Mucosa of descending colon (tissue), 3 donors: ENCODE results near the gene YTHDC2. TPM values are rescaled to one million over a fixed set of nuclear protein-coding genes. Genes with fewer than 3 reads are reported as not detected.

ENCODE experiments used
- ATAC-seq: fragments of 200-7000 bp; cut with Tn5 transposase; one replicate; pipeline ENCODE4 v1.9.1; 2020; ENCODE audit warnings: mild to moderate bottlenecking, moderate library complexity
- DNase-seq, 3 donors: peaks; one replicate each; pipeline ENCODE4 v3.0.0-alpha.2; 2020
- H3K36me3 ChIP-seq: fragments of 200-600 bp; one replicate; pipeline ENCODE4 v1.8.0; 2021; ENCODE audit warnings: low read depth, mild to moderate bottlenecking
- H3K4me1 ChIP-seq: fragments of 200-600 bp; one replicate; pipeline ENCODE4 v1.8.0; 2021; ENCODE audit warnings: low read depth, mild to moderate bottlenecking
- H3K4me3 ChIP-seq: fragments of 200-600 bp; one replicate; pipeline ENCODE4 v1.8.0; 2021; ENCODE audit warnings: mild to moderate bottlenecking
- H3K9me3 ChIP-seq: fragments of 200-600 bp; one replicate; pipeline ENCODE4 v1.8.0; 2021; ENCODE audit warnings: mild to moderate bottlenecking
- CTCF ChIP-seq: fragments of 200-600 bp; IDR thresholded peaks from one replicate; pipeline ENCODE4 v1.8.0; 2022; ENCODE audit warnings: antibody characterized with exemption, mild to moderate bottlenecking
- intact Hi-C, 2 donors: fragments of 100-400 bp; cut with DNase I in 1 of 2; cut with micrococcal nuclease in 1 of 2; formaldehyde crosslinking; loops; one replicate each; pipeline versions ENCODE4 v1.11.0 to v1.11.1; 2022; cut with DNase I, micrococcal nuclease
- total RNA-seq, 3 donors: library from RNA; stranded (reverse); fragmentation: NEBNext Ultra II Directional in 2 of 3; extraction: Animal tissue kit (Norgen Biotek cat#: 25700) in 2 of 3; gene quantifications; one replicate each; pipeline versions ENCODE4 v1.2.1 to v1.2.4, GENCODE V29; 2021 to 2023
- donor health status: DM: no; HTN: no; CAD: no; lungs with moderate emphysema.
- donor health status: DM: no; HTN: no; CAD: no.
- donor health status: DM: no; HTN: yes; CAD: no.

YTHDC2 gene
- total RNA-seq, 3 donors from 2014 or later = 19.3 to 23.5 (median 22.4) TPM

- ATAC-seq = no peak
- no peaks in the 10 kb centered on the region for H3K9me3 ChIP-seq
- no peaks in the 10 kb centered on the region for H3K36me3 ChIP-seq
- no peak for TF ChIP-seq CTCF
- H3K4me3 ChIP-seq = no peak overlapping the region
- DNase-seq = no peak
- intact Hi-C loops = no loop called here
- H3K4me1 ChIP-seq = no peaks in the 10 kb centered on the region
Measured at GRCh38 chr5:113508756-113509155, 4.7 kb upstream of the YTHDC2 start.

GRCh38 chr5:113510836-113511451 is 2.5 kb upstream of the YTHDC2 start:
- DNase-seq = no peak
- ATAC-seq = no peak
- intact Hi-C loops = loop anchor here in 1 of 2 donors (5.0 to 10.0 kb wide), 2 partner anchors 129 to 516 kb away; no protein-coding TSS in a partner anchor

GRCh38 chr5:113512341-113512740 is 1.2 kb upstream of the YTHDC2 start:
- ATAC-seq (no peak), DNase-seq (no peak)
- Histone ChIP-seq H3K4me1 (peaks cover 17% of the 10 kb centered on the region), H3K9me3 (no peaks in the 10 kb centered on the region), H3K36me3 (no peaks in the 10 kb centered on the region), H3K4me3 (no peak overlapping the region)
- TF ChIP-seq CTCF = no peak
- intact Hi-C loops = loop anchor here in 1 of 2 donors (5.0 to 10.0 kb wide), 2 partner anchors 130 to 518 kb away; no protein-coding TSS in a partner anchor

More at GRCh38 chr5:113510836-113511451, 2.5 kb upstream of the YTHDC2 start:
- Histone ChIP-seq H3K4me3 (no peak overlapping the region), H3K36me3 (no peaks in the 10 kb centered on the region), H3K9me3 (no peaks in the 10 kb centered on the region), H3K4me1 (peaks cover 17% of the 10 kb centered on the region)
- TF ChIP-seq CTCF = no peak

GRCh38 chr5:113514289-113514635 is 768 bp downstream of the YTHDC2 start:
- peak overlapping the region; percentile 57 for H3K4me3 ChIP-seq
- DNase-seq = peak in 1 of 3 donors; percentile 14
- peaks cover 17% of the 10 kb centered on the region for H3K4me1 ChIP-seq
- no peaks in the 10 kb centered on the region for H3K9me3 ChIP-seq
- ATAC-seq = no peak
- TF ChIP-seq CTCF = no peak
- H3K36me3 ChIP-seq = no peaks in the 10 kb centered on the region
- intact Hi-C loops = loop anchor here in 1 of 2 donors (5.0 to 10.0 kb wide), 2 partner anchors 132 to 519 kb away; no protein-coding TSS in a partner anchor

GRCh38 chr5:113518884-113519283 is 5.4 kb downstream of the YTHDC2 start:
- intact Hi-C loops = loop anchor here in 1 of 2 donors (10.0 kb wide), 1 partner anchor 524 kb away; no protein-coding TSS in a partner anchor
- no peak for ATAC-seq

More at GRCh38 chr5:113518884-113519283, 5.4 kb downstream of the YTHDC2 start:
- H3K4me1 ChIP-seq = peaks cover 17% of the 10 kb centered on the region
- no peak for TF ChIP-seq CTCF
- H3K9me3 ChIP-seq = no peaks in the 10 kb centered on the region
- no peak overlapping the region for H3K4me3 ChIP-seq
- no peak for DNase-seq
- H3K36me3 ChIP-seq = no peaks in the 10 kb centered on the region
